T-helper 2 cell (primary cell): Measurements from ENCODE around the gene CDK15.
"Not testable (repeated sequence)": the region's sequence is repeated elsewhere in the genome, so short reads cannot be mapped to it uniquely, and the experiment has no call there.

Experiments
- DNase-seq, 5 experiments: peaks; one replicate each; pipeline versions ENCODE4 v3.0.0 to v3.0.0-alpha.2; 2012 to 2022

Gene CDK15

GRCh38 chr2:201790291-201790690 lies 16.0 kb upstream of the CDK15 start:
- DNase-seq = no peak

GRCh38 chr2:201790989-201791388 lies 15.3 kb upstream of the CDK15 start:
- DNase-seq = no peak

GRCh38 chr2:201793631-201794030 lies 12.7 kb upstream of the CDK15 start:
- DNase-seq = no peak

GRCh38 chr2:201794294-201794693 lies 12.0 kb upstream of the CDK15 start:
- no peak for DNase-seq

GRCh38 chr2:201795607-201796477 lies 10.5 kb upstream of the CDK15 start:
- DNase-seq = peak in 1 of 5 experiments; percentile 8

GRCh38 chr2:201796478-201796865 lies 9.9 kb upstream of the CDK15 start:
- DNase-seq = no peak

GRCh38 chr2:201797175-201797840 lies 9.0 kb upstream of the CDK15 start:
- no peak for DNase-seq

- no peak for DNase-seq
These were observed 8.0 kb upstream of the CDK15 start for GRCh38 chr2:201798252-201798913.

- peak in 1 of 5 experiments; percentile 2 for DNase-seq
These were observed 7.4 kb upstream of the CDK15 start for GRCh38 chr2:201798914-201799285.

- DNase-seq = no peak
These were observed 1.2 kb downstream of the CDK15 start for GRCh38 chr2:201807452-201807999.

- no peak for DNase-seq
These were observed 1.7 kb downstream of the CDK15 start for GRCh38 chr2:201808027-201808426.

- DNase-seq = no peak
These were observed 3.3 kb downstream of the CDK15 start for GRCh38 chr2:201809633-201810032.

- not testable (repeated sequence) for DNase-seq
These were observed 4.3 kb downstream of the CDK15 start for GRCh38 chr2:201810604-201811003.

- DNase-seq = no peak
These were observed 7.8 kb downstream of the CDK15 start for GRCh38 chr2:201813996-201814760.

GRCh38 chr2:201816657-201817575 lies 10.6 kb downstream of the CDK15 start:
- DNase-seq = no peak

GRCh38 chr2:201820383-201821007 lies 14.2 kb downstream of the CDK15 start:
- no peak for DNase-seq

- no peak for DNase-seq
These were observed 14.7 kb downstream of the CDK15 start for GRCh38 chr2:201821080-201821479.

- DNase-seq = no peak
These were observed 17.9 kb downstream of the CDK15 start for GRCh38 chr2:201824212-201824611.

GRCh38 chr2:201827621-201828020 lies 21.3 kb downstream of the CDK15 start:
- DNase-seq = no peak

GRCh38 chr2:201828220-201828619 lies 21.9 kb downstream of the CDK15 start:
- DNase-seq = no peak

GRCh38 chr2:201830666-201831065 lies 24.3 kb downstream of the CDK15 start:
- no peak for DNase-seq
